ENCODE results near the gene BBIP1.

The BBIP1 gene

DNA sequence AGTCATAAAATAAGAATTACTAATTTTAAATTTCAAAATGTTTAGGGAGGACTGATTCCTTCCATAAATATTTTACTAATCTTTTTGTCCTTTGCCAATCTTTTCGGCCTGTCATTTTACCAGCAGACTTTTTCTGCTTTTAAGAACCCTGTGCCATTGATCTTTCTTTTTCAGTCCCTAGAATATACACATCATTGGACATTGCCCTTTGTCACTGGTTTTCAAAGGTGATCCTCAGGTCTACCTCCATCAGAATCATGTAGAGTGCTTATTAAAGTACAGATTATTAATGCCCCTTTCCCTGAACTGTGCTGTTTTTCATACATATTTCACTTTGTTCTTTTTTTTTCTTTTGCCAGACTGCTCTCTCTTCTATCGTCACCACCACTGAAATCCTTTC lies 44.2 kb upstream of the BBIP1 start:
- DNase-seq (ENCODE audit: low spot score): no peak
- TF ChIP-seq, protein P1, sequence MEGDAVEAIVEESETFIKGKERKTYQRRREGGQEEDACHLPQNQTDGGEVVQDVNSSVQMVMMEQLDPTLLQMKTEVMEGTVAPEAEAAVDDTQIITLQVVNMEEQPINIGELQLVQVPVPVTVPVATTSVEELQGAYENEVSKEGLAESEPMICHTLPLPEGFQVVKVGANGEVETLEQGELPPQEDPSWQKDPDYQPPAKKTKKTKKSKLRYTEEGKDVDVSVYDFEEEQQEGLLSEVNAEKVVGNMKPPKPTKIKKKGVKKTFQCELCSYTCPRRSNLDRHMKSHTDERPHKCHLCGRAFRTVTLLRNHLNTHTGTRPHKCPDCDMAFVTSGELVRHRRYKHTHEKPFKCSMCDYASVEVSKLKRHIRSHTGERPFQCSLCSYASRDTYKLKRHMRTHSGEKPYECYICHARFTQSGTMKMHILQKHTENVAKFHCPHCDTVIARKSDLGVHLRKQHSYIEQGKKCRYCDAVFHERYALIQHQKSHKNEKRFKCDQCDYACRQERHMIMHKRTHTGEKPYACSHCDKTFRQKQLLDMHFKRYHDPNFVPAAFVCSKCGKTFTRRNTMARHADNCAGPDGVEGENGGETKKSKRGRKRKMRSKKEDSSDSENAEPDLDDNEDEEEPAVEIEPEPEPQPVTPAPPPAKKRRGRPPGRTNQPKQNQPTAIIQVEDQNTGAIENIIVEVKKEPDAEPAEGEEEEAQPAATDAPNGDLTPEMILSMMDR (IDR thresholded peaks at IDR 0.05; ENCODE audit: extremely low read depth, missing control alignments): no peak

DNA sequence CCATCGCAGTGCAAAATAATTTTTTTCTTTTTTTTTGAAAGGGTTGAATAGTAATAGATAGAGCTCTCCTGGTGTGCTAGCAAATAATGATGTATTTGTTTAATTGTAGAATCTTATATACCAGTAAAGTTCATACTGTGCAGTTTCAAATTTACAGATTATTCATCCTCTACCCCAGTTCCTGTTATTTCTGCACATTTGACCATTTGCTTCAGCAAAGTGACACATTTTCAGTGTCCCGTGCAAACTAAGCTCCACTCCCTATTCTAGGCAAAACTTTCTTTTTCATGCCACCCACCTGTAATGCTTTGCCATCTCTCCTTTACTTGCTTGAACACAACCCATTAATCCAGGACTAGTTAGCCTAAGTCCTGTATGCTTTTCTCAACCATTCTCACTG lies 43.5 kb upstream of the BBIP1 start:
- DNase-seq (ENCODE audit: low spot score): no peak
- TF ChIP-seq, protein P1 (IDR thresholded peaks at IDR 0.05; ENCODE audit: extremely low read depth, missing control alignments): no peak

DNA sequence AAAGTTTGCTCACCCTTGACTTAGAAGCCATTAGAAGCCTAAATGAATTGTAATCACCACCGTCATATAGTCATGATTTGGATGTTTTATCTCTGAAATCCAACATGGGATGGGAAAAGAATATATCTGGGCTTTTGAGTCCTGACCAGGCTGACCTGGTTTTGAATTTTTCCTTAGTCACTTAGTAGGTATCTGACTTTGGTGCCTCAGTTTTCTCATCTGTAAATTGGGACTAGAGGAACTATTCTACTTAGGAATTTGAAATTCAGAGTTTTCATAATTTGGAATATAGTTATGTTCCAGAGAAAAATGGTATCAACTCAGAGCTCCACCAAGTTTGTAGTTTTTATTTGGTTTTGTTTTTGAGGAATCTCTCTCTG lies 41.3 kb upstream of the BBIP1 start:
- no peak for DNase-seq (ENCODE audit: low spot score)
- TF ChIP-seq, protein P1 (IDR thresholded peaks at IDR 0.05; ENCODE audit: extremely low read depth, missing control alignments): no peak

DNA sequence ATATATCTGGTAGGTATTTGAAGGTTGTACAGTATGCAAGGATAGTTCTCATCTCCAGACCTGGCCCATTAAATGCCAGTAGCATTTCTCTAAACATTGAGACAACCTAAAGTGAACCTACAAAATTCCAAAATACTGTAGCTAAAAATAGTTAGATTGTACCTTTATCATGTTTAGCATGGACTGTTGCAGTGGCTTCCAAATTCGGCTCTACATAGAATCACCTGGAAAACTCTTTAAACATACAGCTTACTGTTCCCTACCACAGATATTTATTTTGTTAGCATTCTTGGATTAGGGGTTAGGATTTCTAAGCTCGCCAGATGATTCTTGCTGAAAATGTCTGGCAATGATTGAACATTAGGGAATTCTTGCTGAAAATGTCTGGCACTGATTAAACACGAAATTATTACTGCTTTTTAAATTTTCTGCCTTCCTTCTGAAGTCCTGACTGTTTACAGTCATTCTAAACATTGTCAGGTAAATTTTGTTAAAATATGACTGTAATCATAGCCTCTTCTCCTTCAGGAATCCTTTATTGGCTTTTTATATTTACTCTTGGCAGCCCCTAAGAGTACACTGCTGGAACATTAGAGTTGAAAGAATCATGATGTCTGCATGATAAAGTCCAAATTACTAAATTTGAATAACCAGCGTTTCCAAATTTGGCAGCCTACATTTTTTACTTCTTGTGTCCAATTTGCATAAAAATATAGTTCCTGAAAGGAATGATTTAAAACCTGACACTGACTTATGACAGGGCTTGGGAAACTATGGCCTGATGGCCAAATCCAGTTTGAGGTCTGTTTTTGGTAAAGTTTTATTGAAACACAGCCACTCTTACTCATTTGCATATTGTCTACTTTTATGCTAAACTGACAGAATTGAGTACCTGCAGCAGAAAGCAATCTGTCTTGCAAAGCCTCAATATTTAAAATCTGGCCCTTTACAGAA lies 40.7 kb upstream of the BBIP1 start:
- TF ChIP-seq, protein P1 (IDR thresholded peaks at IDR 0.05; ENCODE audit: extremely low read depth, missing control alignments): no peak
- DNase-seq (ENCODE audit: low spot score): no peak

DNA sequence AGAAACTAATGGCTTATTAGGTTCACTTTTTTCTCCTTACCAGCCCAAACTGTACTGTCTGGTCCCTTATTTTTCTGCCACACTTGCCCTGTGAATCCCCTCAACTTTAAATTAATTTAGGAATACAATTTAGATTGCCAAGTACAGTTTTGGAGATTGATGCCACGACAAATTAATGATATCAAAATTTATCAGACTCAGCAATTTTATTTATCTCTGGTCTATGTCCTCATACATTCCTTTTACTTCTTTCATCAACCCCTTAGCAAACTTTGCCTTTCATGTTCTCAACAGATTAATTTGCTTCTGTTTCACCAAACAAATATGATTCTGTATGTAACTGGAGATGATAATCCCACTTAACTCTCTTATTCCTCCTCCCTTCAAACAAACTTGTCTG lies 38.6 kb upstream of the BBIP1 start:
- DNase-seq (ENCODE audit: low spot score): no peak
- TF ChIP-seq, protein P1 (IDR thresholded peaks at IDR 0.05; ENCODE audit: extremely low read depth, missing control alignments): no peak

DNA sequence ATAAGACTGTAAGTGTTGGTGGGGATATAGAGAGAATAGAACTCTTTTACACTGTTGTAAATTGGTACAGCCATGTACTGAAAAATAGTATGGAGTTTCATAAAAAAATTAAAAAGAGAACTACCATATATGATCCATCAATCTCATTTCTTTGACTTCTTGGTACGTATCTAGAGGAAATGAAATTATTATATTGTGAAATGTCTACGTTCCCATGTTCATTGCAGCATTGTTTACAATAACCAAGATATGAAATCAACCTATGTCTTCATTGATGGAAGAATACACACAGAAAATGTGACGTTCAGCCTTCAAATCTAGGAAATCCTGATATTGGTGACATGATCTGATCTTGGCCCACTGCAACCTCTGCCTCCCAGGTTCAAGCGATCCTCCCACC lies 32.4 kb upstream of the BBIP1 start:
- no peak for DNase-seq (ENCODE audit: low spot score)
- TF ChIP-seq, protein P1 (IDR thresholded peaks at IDR 0.05; ENCODE audit: extremely low read depth, missing control alignments): no peak

DNA sequence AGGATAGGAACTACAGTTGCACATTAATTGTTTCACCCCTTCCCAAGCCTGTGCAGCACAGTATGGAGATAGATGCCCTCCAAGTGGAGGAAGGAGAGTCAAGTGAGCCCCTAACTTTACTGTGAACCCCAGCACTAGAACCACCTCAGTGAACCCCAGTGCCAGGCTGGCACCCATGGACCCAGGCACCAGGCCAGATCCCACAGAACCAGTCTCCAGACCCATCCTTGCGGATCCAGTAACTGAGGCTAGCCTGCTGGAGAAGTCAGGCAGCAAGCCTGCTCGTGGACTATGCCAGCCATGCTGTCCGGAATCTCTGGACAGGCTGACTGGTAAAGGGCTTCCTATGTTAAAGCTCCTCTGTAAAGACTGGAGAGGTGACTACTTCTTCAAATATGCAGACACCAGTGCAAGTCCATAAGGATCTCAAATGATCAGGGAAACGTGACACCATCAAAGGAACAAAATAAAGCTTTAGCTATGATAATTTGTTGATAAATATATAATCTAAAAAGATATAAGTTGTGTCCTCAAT lies 28.1 kb upstream of the BBIP1 start:
- TF ChIP-seq, protein P1 (IDR thresholded peaks at IDR 0.05; ENCODE audit: extremely low read depth, missing control alignments): no peak
- no peak for DNase-seq (ENCODE audit: low spot score)
